Activated CD4-positive, alpha-beta T cell treated with anti-CD3 and anti-CD28 coated beads, Interleukin-2, amount 10 ng/mL, durations not matched to agents 24 days and 14 days (primary cell): ENCODE results near the gene LRRC7. TPM values are rescaled to one million over a fixed set of nuclear protein-coding genes. Genes with fewer than 3 reads are reported as not detected.

ENCODE experiments used
- DNase-seq: peaks from one replicate; pipeline ENCODE4 v3.0.0; 2022
- H3K27ac Mint-ChIP-seq: one replicate; pipeline ENCODE4 v1.8.0; 2022; ENCODE audit warnings: mild to moderate bottlenecking, mixed read lengths
- H3K27me3 Mint-ChIP-seq: one replicate; pipeline ENCODE4 v1.8.0; 2022; ENCODE audit warnings: mixed read lengths
- H3K36me3 Mint-ChIP-seq: one replicate; pipeline ENCODE4 v1.8.0; 2022; ENCODE audit warnings: low read depth, mild to moderate bottlenecking, mixed read lengths
- H3K4me1 Mint-ChIP-seq: one replicate; pipeline ENCODE4 v1.8.0; 2021; ENCODE audit warnings: mixed read lengths
- H3K4me3 Mint-ChIP-seq: one replicate; pipeline ENCODE4 v1.8.0; 2022; ENCODE audit warnings: mild to moderate bottlenecking, moderate library complexity, mixed read lengths
- H3K9me3 Mint-ChIP-seq: one replicate; pipeline ENCODE4 v1.8.0; 2021; ENCODE audit warnings: mixed read lengths
- intact Hi-C: fragments of 100-400 bp; cut with micrococcal nuclease; formaldehyde crosslinking; loops from one replicate; pipeline ENCODE4 v1.15.1; 2023
- total RNA-seq: library from RNA; stranded (reverse); gene quantifications from 2 replicates; pipeline ENCODE4 v1.2.3, GENCODE V29; 2022

LRRC7 gene
- total RNA-seq, 1 donor from 2014 or later, result 0.07 TPM

- intact Hi-C loops, result no loop called here
- no peaks in the 10 kb centered on the region for H3K27me3 Mint-ChIP-seq
- no peaks in the 10 kb centered on the region for H3K4me1 Mint-ChIP-seq
- H3K9me3 Mint-ChIP-seq, result no peaks in the 10 kb centered on the region
- H3K4me3 Mint-ChIP-seq, result no peak overlapping the region
- H3K36me3 Mint-ChIP-seq, result no peaks in the 10 kb centered on the region
- no peak overlapping the region for H3K27ac Mint-ChIP-seq
- no peak for DNase-seq
These were observed 484.2 kb downstream of the LRRC7 start for GRCh38 chr1:70051926-70052325.

DNA sequence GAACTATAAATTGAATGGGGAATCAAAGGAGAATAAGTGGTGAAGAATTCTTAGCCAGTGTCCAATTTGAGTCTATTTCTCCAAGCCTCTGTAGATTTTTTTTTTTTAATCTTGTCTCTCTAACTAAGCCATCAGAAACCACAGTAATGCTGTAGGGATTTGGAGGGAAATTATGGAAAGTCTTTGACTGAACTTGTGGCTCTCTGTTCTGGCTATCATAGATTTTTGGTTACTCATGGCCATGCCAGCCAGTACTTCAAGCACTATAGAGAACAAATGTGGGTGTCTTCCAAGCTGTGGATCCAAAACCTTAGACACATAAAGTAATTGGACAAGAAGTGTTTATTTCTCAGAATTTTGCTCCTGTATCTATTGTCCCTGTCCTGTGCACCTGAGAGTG, 489.8 kb downstream of the LRRC7 start:
- intact Hi-C loops, result no loop called here
- Mint-ChIP-seq H3K9me3 (no peaks in the 10 kb centered on the region), H3K36me3 (no peaks in the 10 kb centered on the region), H3K4me1 (no peaks in the 10 kb centered on the region), H3K4me3 (no peak overlapping the region), H3K27ac (no peak overlapping the region), H3K27me3 (peaks cover 2% of the 10 kb centered on the region)
- DNase-seq, result no peak

DNA sequence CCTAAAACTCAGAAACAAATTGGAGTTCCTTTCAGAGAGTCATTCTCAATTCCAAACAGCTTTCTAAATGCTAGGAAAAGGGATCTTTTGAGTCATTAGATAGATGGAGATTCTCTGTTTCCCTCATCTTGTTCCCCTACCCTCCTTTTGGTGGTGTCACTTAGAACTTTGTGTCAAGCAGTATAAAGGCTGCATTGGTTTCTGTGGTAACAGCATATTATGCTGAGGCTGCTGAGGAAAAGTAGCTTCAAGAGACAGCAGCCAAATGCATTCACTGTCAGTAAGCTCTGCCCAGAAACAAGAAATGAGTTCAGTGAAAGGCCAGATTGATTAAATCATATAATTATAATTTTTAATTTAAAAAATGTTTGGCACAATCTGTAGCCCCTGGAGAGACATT, 493.5 kb downstream of the LRRC7 start:
- Mint-ChIP-seq H3K36me3 (no peaks in the 10 kb centered on the region), H3K27ac (no peak overlapping the region), H3K27me3 (peaks cover 2% of the 10 kb centered on the region), H3K4me3 (no peak overlapping the region), H3K4me1 (no peaks in the 10 kb centered on the region), H3K9me3 (no peaks in the 10 kb centered on the region)
- intact Hi-C loops, result no loop called here
- DNase-seq, result no peak

GRCh38 chr1:70063861-70064260, 496.1 kb downstream of the LRRC7 start:
- no peak overlapping the region for H3K4me3 Mint-ChIP-seq

GRCh38 chr1:70066711-70067110, 499.0 kb downstream of the LRRC7 start:
- DNase-seq, result no peak
- Mint-ChIP-seq H3K27ac (no peak overlapping the region), H3K36me3 (no peaks in the 10 kb centered on the region), H3K9me3 (no peaks in the 10 kb centered on the region), H3K27me3 (no peaks in the 10 kb centered on the region), H3K4me3 (no peak overlapping the region), H3K4me1 (no peaks in the 10 kb centered on the region)
- intact Hi-C loops, result no loop called here

More at GRCh38 chr1:70063861-70064260, 496.1 kb downstream of the LRRC7 start:
- no peak overlapping the region for H3K27ac Mint-ChIP-seq
- H3K27me3 Mint-ChIP-seq, result peaks cover 2% of the 10 kb centered on the region
- DNase-seq, result no peak
- no peaks in the 10 kb centered on the region for H3K36me3 Mint-ChIP-seq
- H3K9me3 Mint-ChIP-seq, result no peaks in the 10 kb centered on the region
- no peaks in the 10 kb centered on the region for H3K4me1 Mint-ChIP-seq
- intact Hi-C loops, result no loop called here

GRCh38 chr1:70071601-70072000, 503.9 kb downstream of the LRRC7 start:
- Mint-ChIP-seq H3K4me1 (no peaks in the 10 kb centered on the region), H3K9me3 (no peaks in the 10 kb centered on the region), H3K27ac (no peak overlapping the region), H3K27me3 (no peaks in the 10 kb centered on the region), H3K36me3 (no peaks in the 10 kb centered on the region), H3K4me3 (no peak overlapping the region)
- intact Hi-C loops, result no loop called here
- DNase-seq, result no peak

DNA sequence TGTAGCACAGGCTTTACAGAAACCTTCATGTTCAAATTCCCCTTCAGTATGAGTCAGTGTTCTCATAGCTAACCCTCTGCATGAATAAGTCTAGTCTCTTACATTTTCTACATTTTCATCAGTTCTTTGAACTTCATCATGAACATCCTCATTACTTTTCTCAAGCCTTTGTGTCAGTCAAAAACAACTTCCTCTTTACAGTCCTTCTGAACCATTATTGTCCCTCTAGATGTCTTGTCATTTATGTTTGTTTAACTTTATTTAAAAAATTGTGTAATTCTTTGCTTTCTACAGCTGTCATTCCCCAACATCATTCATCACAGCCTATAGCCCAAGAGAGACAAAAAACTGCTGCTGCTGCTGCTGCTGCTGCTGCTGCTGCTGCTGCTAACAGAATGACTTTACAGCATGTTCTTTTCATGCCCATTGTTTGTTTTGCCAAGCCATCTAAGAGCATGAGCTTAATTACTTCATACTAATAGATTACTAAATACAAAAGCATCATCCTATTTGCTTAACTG, 504.6 kb downstream of the LRRC7 start:
- no peaks in the 10 kb centered on the region for H3K36me3 Mint-ChIP-seq
- H3K27ac Mint-ChIP-seq, result no peak overlapping the region
- no peak for DNase-seq
- no peak overlapping the region for H3K4me3 Mint-ChIP-seq
- H3K4me1 Mint-ChIP-seq, result no peaks in the 10 kb centered on the region
- no peaks in the 10 kb centered on the region for H3K9me3 Mint-ChIP-seq
- H3K27me3 Mint-ChIP-seq, result no peaks in the 10 kb centered on the region
- intact Hi-C loops, result no loop called here

GRCh38 chr1:70075761-70076160, 508.0 kb downstream of the LRRC7 start:
- no peak for DNase-seq
- Mint-ChIP-seq H3K27ac (no peak overlapping the region), H3K4me3 (no peak overlapping the region), H3K27me3 (no peaks in the 10 kb centered on the region), H3K4me1 (no peaks in the 10 kb centered on the region), H3K36me3 (no peaks in the 10 kb centered on the region), H3K9me3 (no peaks in the 10 kb centered on the region)
- intact Hi-C loops, result no loop called here

- intact Hi-C loops, result no loop called here
- Mint-ChIP-seq H3K36me3 (no peaks in the 10 kb centered on the region), H3K4me1 (no peaks in the 10 kb centered on the region), H3K27me3 (no peaks in the 10 kb centered on the region), H3K4me3 (no peak overlapping the region), H3K27ac (no peak overlapping the region), H3K9me3 (no peaks in the 10 kb centered on the region)
- no peak for DNase-seq
These were observed 509.3 kb downstream of the LRRC7 start for GRCh38 chr1:70077066-70077465.

DNA sequence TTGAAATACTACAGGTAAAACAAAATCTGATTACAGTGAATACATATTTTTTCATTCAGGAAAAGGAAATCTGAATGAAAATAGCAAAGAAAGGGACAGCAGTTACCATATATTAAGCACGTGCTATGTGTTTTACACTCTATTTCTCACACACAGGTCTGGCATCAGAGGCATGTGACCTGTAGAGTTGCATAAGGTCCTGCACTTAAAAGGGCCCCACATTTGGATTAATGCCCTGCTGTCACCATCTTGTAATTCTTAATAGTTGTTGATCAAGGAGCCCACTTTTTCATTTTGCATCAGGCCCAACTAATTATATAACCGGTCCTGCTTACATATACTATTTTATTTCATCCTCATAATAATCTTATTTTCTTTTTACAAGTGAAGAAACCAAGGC, 511.8 kb downstream of the LRRC7 start:
- Mint-ChIP-seq H3K4me1 (peaks cover 4% of the 10 kb centered on the region), H3K4me3 (no peak overlapping the region), H3K36me3 (no peaks in the 10 kb centered on the region), H3K27ac (no peak overlapping the region), H3K27me3 (no peaks in the 10 kb centered on the region), H3K9me3 (no peaks in the 10 kb centered on the region)
- intact Hi-C loops, result no loop called here
- no peak for DNase-seq

DNA sequence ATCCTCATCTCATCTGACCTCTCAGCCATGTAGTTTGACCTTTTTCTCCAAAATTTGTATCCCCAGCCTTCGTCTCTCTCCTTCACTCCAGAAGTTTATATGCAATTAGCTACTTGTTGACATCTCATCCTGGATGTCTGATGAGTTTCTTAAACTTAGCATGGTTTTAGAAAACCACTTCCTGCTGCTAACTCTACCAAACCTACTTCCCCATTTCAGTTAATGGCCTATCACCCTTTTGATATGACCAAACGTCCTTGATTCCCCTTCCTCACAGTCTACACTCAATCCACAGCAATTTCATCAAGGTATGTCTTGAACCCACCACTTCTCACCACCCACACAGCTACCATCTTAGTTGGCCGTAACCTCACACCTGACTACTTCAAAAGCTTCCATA, 515.8 kb downstream of the LRRC7 start:
- Mint-ChIP-seq H3K9me3 (no peaks in the 10 kb centered on the region), H3K4me3 (no peak overlapping the region), H3K36me3 (no peaks in the 10 kb centered on the region), H3K27me3 (peaks cover 2% of the 10 kb centered on the region), H3K4me1 (peaks cover 4% of the 10 kb centered on the region), H3K27ac (no peak overlapping the region)
- intact Hi-C loops, result no loop called here
- DNase-seq, result no peak

GRCh38 chr1:70084314-70084915, 516.7 kb downstream of the LRRC7 start:
- H3K4me1 Mint-ChIP-seq, result peaks cover 4% of the 10 kb centered on the region
- no peaks in the 10 kb centered on the region for H3K9me3 Mint-ChIP-seq
- no peak for DNase-seq
- H3K27me3 Mint-ChIP-seq, result peaks cover 3% of the 10 kb centered on the region
- H3K4me3 Mint-ChIP-seq, result no peak overlapping the region
- no peaks in the 10 kb centered on the region for H3K36me3 Mint-ChIP-seq
- intact Hi-C loops, result no loop called here
- no peak overlapping the region for H3K27ac Mint-ChIP-seq

DNA sequence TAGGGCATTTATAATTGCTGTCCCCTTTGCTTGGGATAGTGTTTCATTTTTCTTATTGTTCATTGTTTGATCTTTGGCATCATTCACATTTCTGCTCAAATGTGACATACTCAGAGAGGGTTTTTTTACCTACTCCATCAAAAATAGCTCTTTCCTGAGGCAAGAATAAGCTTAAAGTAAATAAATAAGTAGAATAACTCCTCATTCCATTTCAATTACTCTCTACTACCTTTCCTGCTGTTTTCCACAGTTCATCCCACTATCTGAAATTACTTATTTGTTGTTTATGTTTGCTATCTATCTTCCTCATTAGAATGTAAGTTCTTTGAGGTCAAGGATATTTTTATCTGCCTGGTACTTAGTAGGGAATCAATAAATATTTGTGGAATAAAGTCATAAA, 517.8 kb downstream of the LRRC7 start:
- Mint-ChIP-seq H3K9me3 (no peaks in the 10 kb centered on the region), H3K4me1 (peaks cover 4% of the 10 kb centered on the region), H3K36me3 (no peaks in the 10 kb centered on the region), H3K27ac (no peak overlapping the region), H3K27me3 (peaks cover 3% of the 10 kb centered on the region), H3K4me3 (no peak overlapping the region)
- intact Hi-C loops, result no loop called here
- no peak for DNase-seq

DNA sequence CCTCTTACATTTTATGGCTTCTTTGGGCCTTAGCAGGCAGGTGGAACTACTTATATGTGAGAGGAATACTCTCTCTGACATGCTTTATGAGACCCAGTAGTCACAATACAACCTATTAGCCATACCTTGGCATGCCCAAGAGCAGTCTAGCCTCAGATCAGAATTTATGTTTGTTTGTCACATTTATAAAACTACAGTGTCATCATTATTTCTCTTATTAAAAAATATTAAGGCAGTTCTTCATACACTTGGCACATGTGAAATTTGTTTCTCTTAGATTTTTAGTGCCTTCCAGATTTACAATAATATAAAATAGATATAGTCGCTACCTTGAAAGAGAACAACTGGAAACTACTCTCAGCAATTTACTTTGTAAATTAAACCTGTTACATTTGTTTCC, 519.2 kb downstream of the LRRC7 start:
- intact Hi-C loops, result no loop called here
- Mint-ChIP-seq H3K27me3 (peaks cover 3% of the 10 kb centered on the region), H3K36me3 (no peaks in the 10 kb centered on the region), H3K4me1 (peaks cover 4% of the 10 kb centered on the region), H3K4me3 (no peak overlapping the region), H3K27ac (no peak overlapping the region), H3K9me3 (no peaks in the 10 kb centered on the region)
- DNase-seq, result no peak

- DNase-seq, result no peak
- no peaks in the 10 kb centered on the region for H3K36me3 Mint-ChIP-seq
- intact Hi-C loops, result no loop called here
- H3K27ac Mint-ChIP-seq, result no peak overlapping the region
- H3K4me3 Mint-ChIP-seq, result no peak overlapping the region
- H3K4me1 Mint-ChIP-seq, result no peaks in the 10 kb centered on the region
- peaks cover 5% of the 10 kb centered on the region for H3K27me3 Mint-ChIP-seq
- no peaks in the 10 kb centered on the region for H3K9me3 Mint-ChIP-seq
These were observed 522.4 kb downstream of the LRRC7 start for GRCh38 chr1:70090141-70090540.
